HG03354 (cell line): ENCODE results near the gene BCL2L14.
A peak's percentile ranks its signal among the peaks of the same experiment; 100 is the strongest.

ENCODE experiments used
- ATAC-seq: cut with Tn5 transposase; IDR thresholded peaks from one replicate; pipeline ENCODE4 v1.9.1; 2021; ENCODE audit warnings: mild to moderate bottlenecking; ENCODE audit not compliant: unreplicated experiment, poor library complexity, severe bottlenecking

Gene BCL2L14

GRCh38 chr12:12051668-12052067 is 19.1 kb upstream of the BCL2L14 start:
- ATAC-seq, result no peak

- ATAC-seq, result no peak
These were observed 15.7 kb upstream of the BCL2L14 start for GRCh38 chr12:12054993-12055392.

- no peak for ATAC-seq
These were observed 13.8 kb upstream of the BCL2L14 start for GRCh38 chr12:12056951-12057350.

- no peak for ATAC-seq
These were observed 6.1 kb upstream of the BCL2L14 start for GRCh38 chr12:12064596-12064995.

- ATAC-seq, result no peak
These were observed 2.0 kb upstream of the BCL2L14 start for GRCh38 chr12:12068751-12069150.

- ATAC-seq, result no peak
These were observed 754 bp upstream of the BCL2L14 start for GRCh38 chr12:12069821-12070548.

GRCh38 chr12:12072064-12072760 is 1.5 kb downstream of the BCL2L14 start:
- no peak for ATAC-seq

- no peak for ATAC-seq
These were observed 8.6 kb downstream of the BCL2L14 start for GRCh38 chr12:12079291-12079690.

- peak; percentile 66 for ATAC-seq
These were observed 11.2 kb downstream of the BCL2L14 start for GRCh38 chr12:12081836-12082497.

- ATAC-seq, result no peak
These were observed 12.9 kb downstream of the BCL2L14 start for GRCh38 chr12:12083688-12084087.

GRCh38 chr12:12086362-12086761 is 15.6 kb downstream of the BCL2L14 start:
- no peak for ATAC-seq

- ATAC-seq, result no peak
These were observed 16.4 kb downstream of the BCL2L14 start for GRCh38 chr12:12086973-12087692.

GRCh38 chr12:12087693-12088034 is 16.9 kb downstream of the BCL2L14 start:
- ATAC-seq, result no peak

- ATAC-seq, result no peak
These were observed 17.4 kb downstream of the BCL2L14 start for GRCh38 chr12:12088147-12088546.

GRCh38 chr12:12088761-12089160 is 18.0 kb downstream of the BCL2L14 start:
- no peak for ATAC-seq

GRCh38 chr12:12091071-12091470 is 20.3 kb downstream of the BCL2L14 start:
- ATAC-seq, result no peak

GRCh38 chr12:12091977-12092663 is 21.4 kb downstream of the BCL2L14 start:
- no peak for ATAC-seq

- ATAC-seq, result no peak
These were observed 23.7 kb downstream of the BCL2L14 start for GRCh38 chr12:12094481-12094880.

- ATAC-seq, result no peak
These were observed 24.3 kb downstream of the BCL2L14 start for GRCh38 chr12:12095021-12095420.
